Measurements from ENCODE around the gene ARHGAP15.

The ARHGAP15 gene

GRCh38 chr2:143146366-143146765 is 17.1 kb downstream of the ARHGAP15 start:
- no peak for DNase-seq

- no peak for DNase-seq
Observed at GRCh38 chr2:143146815-143147530, 17.8 kb downstream of the ARHGAP15 start.

GRCh38 chr2:143148011-143148410 is 18.8 kb downstream of the ARHGAP15 start:
- DNase-seq: no peak

- no peak for DNase-seq
Observed at GRCh38 chr2:143148757-143149156, 19.5 kb downstream of the ARHGAP15 start.

GRCh38 chr2:143150287-143150686 is 21.1 kb downstream of the ARHGAP15 start:
- no peak for DNase-seq

GRCh38 chr2:143151111-143151752 is 22.0 kb downstream of the ARHGAP15 start:
- no peak for DNase-seq

- DNase-seq: no peak
Observed at GRCh38 chr2:143152219-143152618, 23.0 kb downstream of the ARHGAP15 start.

GRCh38 chr2:143152637-143153036 is 23.4 kb downstream of the ARHGAP15 start:
- no peak for DNase-seq

- no peak for DNase-seq
Observed at GRCh38 chr2:143155661-143156060, 26.4 kb downstream of the ARHGAP15 start.

GRCh38 chr2:143157001-143157400 is 27.8 kb downstream of the ARHGAP15 start:
- no peak for DNase-seq

GRCh38 chr2:143157418-143157817 is 28.2 kb downstream of the ARHGAP15 start:
- DNase-seq: no peak

- DNase-seq: no peak
Observed at GRCh38 chr2:143158098-143158497, 28.9 kb downstream of the ARHGAP15 start.

- no peak for DNase-seq
Observed at GRCh38 chr2:143158551-143159485, 29.6 kb downstream of the ARHGAP15 start.

- DNase-seq: no peak
Observed at GRCh38 chr2:143159486-143159840, 30.2 kb downstream of the ARHGAP15 start.

GRCh38 chr2:143160732-143161707 is 31.8 kb downstream of the ARHGAP15 start:
- no peak for DNase-seq

GRCh38 chr2:143162123-143162837 is 33.1 kb downstream of the ARHGAP15 start:
- peak; percentile 36 for DNase-seq

GRCh38 chr2:143162997-143163396 is 33.8 kb downstream of the ARHGAP15 start:
- DNase-seq: no peak

- no peak for DNase-seq
Observed at GRCh38 chr2:143163499-143163898, 34.3 kb downstream of the ARHGAP15 start.

GRCh38 chr2:143165291-143165690 is 36.1 kb downstream of the ARHGAP15 start:
- DNase-seq: no peak

GRCh38 chr2:143169105-143169504 is 39.9 kb downstream of the ARHGAP15 start:
- no peak for DNase-seq

GRCh38 chr2:143171817-143172216 is 42.6 kb downstream of the ARHGAP15 start:
- DNase-seq: no peak

GRCh38 chr2:143175438-143175837 is 46.2 kb downstream of the ARHGAP15 start:
- no peak for DNase-seq
